Lung (tissue), 12 donors: ENCODE data around the gene PTPRE. TPM values are rescaled to one million over a fixed set of nuclear protein-coding genes. Genes with fewer than 3 reads are reported as not detected.

Experiments
- ATAC-seq: fragments of 200-7000 bp; cut with Tn5 transposase; one replicate; pipeline ENCODE4 v1.9.1; 2020; ENCODE audit warnings: moderate number of reproducible peaks; ENCODE audit not compliant: insufficient read depth, low FRiP score
- DNase-seq, 3 donors: peaks; one replicate each; pipeline ENCODE4 v3.0.0-alpha.2; 2013 to 2017
- H3K27ac ChIP-seq, 2 donors: one replicate each; pipeline ENCODE4 v1.5.1; 2013; ENCODE audit warnings: mild to moderate bottlenecking in 2 of 2, moderate library complexity in 2 of 2, control low read depth in 1 of 2, inconsistent platforms in 1 of 2, low read depth in 1 of 2, low read length in 1 of 2
- H3K27me3 ChIP-seq, 3 donors: one replicate each; pipeline ENCODE4 v1.5.1; 2013; ENCODE audit warnings: low read length in 2 of 3; ENCODE audit not compliant: control insufficient read depth in 3 of 3, insufficient read depth in 3 of 3
- H3K36me3 ChIP-seq, 4 donors: one replicate each; pipeline ENCODE4 v1.5.1; 2013; ENCODE audit warnings: low read length in 4 of 4, mild to moderate bottlenecking in 1 of 4, moderate library complexity in 1 of 4; ENCODE audit not compliant: control insufficient read depth in 4 of 4, insufficient read depth in 4 of 4
- H3K4me1 ChIP-seq, 5 donors: one replicate each; pipeline ENCODE4 v1.5.1; 2013; ENCODE audit warnings: low read length in 5 of 5, mild to moderate bottlenecking in 2 of 5, moderate library complexity in 1 of 5; ENCODE audit not compliant: control insufficient read depth in 5 of 5, insufficient read depth in 5 of 5
- H3K4me3 ChIP-seq: one replicate; pipeline ENCODE4 v1.5.1; 2013; ENCODE audit warnings: mild to moderate bottlenecking, control low read depth, moderate library complexity
- H3K9ac ChIP-seq, 2 donors: one replicate each; pipeline ENCODE4 v1.5.1; 2013; ENCODE audit warnings: low read length in 2 of 2, control low read depth in 1 of 2; ENCODE audit not compliant: insufficient read depth in 1 of 2
- H3K9me3 ChIP-seq, 4 donors: one replicate each; pipeline ENCODE4 v1.5.1; 2013; ENCODE audit warnings: low read length in 3 of 4, mild to moderate bottlenecking in 1 of 4, moderate library complexity in 1 of 4; ENCODE audit not compliant: control insufficient read depth in 4 of 4, insufficient read depth in 3 of 4
- WGBS, 2 donors: extraction: QIAGEN DNeasy Blood & Tissue Kit; methylation state at CpG; one replicate each; pipeline ENCODE4 v1.1.7; 2013; 5-methylcytosine and 5-hydroxymethylcytosine counted together
- polyA plus RNA-seq, 2 donors: library from polyadenylated mRNA; stranded (reverse); fragments of 200-250 nt; gene quantifications; one replicate each; pipeline ENCODE4 v1.2.1, GENCODE V29; 2013
- total RNA-seq, 2 donors: library from RNA; depleted of rRNA in 1 of 2; stranded (reverse); fragments of >200 nt in 1 of 2; gene quantifications; one replicate each; pipeline ENCODE4 v1.2.1, GENCODE V29; 2014 to 2021
- TF ChIP-seq, protein P1 (sequence below): IDR thresholded peaks from 2 replicates; pipeline ENCODE4 v1.5.1; 2012; ENCODE audit warnings: mild to moderate bottlenecking; ENCODE audit errors: control extremely low read depth, extremely low read depth
- donor health status: control.
- donor health status: control.
- donor health status: Bipolar disorder and iron deficiency.
- donor health status: healthy.
- donor health status: DM: yes; HTN: yes; CAD: no.

The PTPRE gene
- total and polyA plus RNA-seq, 4 donors = 15.5 to 68.7 (median 36.5) TPM

DNA sequence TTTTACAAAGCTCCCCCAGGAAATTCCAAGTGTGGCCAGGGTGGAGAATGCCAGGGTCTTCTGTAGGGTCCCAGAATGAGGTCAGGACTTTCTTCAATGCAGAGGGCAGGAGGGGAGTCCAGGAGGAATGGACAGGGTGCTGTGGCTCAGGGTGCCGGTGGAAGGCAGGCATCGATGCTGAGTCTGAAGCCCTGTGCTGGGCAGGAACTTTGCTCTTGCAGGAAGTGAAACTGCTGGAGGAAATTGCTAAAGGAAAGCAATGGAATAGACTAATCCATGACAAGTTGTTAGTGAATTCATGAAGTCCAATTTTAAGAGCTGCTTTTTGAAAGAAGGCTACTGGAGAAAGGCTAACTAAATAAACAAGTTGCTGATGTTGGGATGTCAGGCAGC, 14.8 kb downstream of the PTPRE start:
- 10 to 42% methylated on average over 2 of the region's 2 CpGs for WGBS, 2 donors
- peaks cover 0 to 47% (median 0%) of the 10 kb centered on the region in 5 donors for H3K4me1 ChIP-seq

DNA sequence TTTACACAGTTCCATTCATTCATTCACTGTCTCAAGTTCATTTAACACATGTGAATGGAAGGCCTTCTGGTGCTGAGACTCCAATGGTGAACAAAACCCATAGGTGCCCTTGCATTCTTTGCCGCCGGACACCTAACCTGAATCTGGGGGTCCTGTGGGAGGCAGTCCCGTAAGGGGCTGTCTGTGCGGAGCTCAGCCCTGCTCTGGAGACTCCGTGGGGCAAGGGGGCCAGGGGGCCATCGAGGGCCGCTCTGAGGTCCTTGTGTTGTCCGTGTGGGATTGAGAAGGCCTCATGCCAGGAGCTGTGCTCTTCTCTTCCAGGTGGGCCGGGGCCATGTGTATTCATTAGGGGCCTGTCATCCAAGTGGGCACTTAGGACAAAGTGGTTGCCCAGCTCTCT, 15.3 kb downstream of the PTPRE start:
- peak overlapping the region; percentile 80 for H3K27ac ChIP-seq
- H3K36me3 ChIP-seq = no peaks in the 10 kb centered on the region
- TF ChIP-seq, protein P1, sequence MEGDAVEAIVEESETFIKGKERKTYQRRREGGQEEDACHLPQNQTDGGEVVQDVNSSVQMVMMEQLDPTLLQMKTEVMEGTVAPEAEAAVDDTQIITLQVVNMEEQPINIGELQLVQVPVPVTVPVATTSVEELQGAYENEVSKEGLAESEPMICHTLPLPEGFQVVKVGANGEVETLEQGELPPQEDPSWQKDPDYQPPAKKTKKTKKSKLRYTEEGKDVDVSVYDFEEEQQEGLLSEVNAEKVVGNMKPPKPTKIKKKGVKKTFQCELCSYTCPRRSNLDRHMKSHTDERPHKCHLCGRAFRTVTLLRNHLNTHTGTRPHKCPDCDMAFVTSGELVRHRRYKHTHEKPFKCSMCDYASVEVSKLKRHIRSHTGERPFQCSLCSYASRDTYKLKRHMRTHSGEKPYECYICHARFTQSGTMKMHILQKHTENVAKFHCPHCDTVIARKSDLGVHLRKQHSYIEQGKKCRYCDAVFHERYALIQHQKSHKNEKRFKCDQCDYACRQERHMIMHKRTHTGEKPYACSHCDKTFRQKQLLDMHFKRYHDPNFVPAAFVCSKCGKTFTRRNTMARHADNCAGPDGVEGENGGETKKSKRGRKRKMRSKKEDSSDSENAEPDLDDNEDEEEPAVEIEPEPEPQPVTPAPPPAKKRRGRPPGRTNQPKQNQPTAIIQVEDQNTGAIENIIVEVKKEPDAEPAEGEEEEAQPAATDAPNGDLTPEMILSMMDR = no peak
- H3K4me1 ChIP-seq = peaks cover 0 to 51% (median 0%) of the 10 kb centered on the region in 5 donors
- WGBS, 2 donors = 93 to 96% methylated on average over 9 of the region's 9 CpGs
- no peak overlapping the region for H3K4me3 ChIP-seq
- H3K9ac ChIP-seq = no peak overlapping the region
- DNase-seq (no peak), ATAC-seq (no peak)
- H3K9me3 ChIP-seq = no peaks in the 10 kb centered on the region
- H3K27me3 ChIP-seq = no peaks in the 10 kb centered on the region

More for the DNA sequence above, 14.8 kb downstream of the PTPRE start:
- no peak for DNase-seq
- Histone ChIP-seq H3K4me3 (no peak overlapping the region), H3K27me3 (no peaks in the 10 kb centered on the region), H3K27ac (peak overlapping the region; percentile 80), H3K36me3 (no peaks in the 10 kb centered on the region), H3K9ac (no peak overlapping the region), H3K9me3 (no peaks in the 10 kb centered on the region)
- TF ChIP-seq, protein P1 = no peak
- ATAC-seq = no peak

DNA sequence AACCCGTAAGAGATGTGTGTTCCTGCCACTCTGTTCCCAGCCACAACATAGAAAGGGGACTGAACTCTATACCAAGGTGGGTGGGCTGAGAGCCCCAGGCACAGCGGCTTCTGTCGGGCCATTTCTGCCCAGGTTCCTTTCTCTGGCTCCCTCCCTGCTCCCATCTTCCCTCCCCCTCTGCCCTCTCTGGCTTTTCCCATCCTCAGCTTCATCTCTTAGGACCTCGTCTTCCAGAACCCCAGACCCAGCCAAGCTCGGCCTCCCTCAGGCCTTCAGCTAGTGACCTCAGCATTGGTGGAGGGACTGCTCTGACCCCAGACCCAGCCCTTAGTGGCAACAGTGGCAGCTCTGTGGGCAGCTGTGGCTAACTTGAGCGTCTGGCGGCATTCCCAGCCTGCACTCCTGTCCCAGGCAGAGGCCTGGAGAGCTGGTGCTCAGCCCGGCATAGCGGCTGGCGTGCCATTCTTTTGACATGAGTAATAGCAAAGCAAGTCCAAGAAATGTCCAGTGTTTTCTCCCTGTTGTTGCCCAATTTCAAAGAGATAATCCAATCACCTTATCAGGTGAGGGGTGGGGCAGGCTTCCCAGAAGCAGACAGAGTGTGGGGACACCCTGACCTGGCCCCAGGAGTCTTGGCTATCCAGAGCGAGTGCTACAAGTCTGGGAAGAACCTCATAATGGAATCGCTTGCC, 15.9 kb downstream of the PTPRE start:
- H3K9ac ChIP-seq = no peak overlapping the region
- peak in 1 of 3 donors; percentile 34 for DNase-seq
- H3K4me3 ChIP-seq = no peak overlapping the region
- ATAC-seq = peak; percentile 61
- no peaks in the 10 kb centered on the region for H3K27me3 ChIP-seq
- WGBS, 2 donors = 72 to 88% methylated on average over 12 of the region's 12 CpGs
- no peaks in the 10 kb centered on the region for H3K9me3 ChIP-seq
- H3K4me1 ChIP-seq = peaks cover 0 to 53% (median under 1%) of the 10 kb centered on the region in 5 donors
- H3K36me3 ChIP-seq = no peaks in the 10 kb centered on the region
- peak overlapping the region; percentile 80 for H3K27ac ChIP-seq
- TF ChIP-seq, protein P1 = no peak

DNA sequence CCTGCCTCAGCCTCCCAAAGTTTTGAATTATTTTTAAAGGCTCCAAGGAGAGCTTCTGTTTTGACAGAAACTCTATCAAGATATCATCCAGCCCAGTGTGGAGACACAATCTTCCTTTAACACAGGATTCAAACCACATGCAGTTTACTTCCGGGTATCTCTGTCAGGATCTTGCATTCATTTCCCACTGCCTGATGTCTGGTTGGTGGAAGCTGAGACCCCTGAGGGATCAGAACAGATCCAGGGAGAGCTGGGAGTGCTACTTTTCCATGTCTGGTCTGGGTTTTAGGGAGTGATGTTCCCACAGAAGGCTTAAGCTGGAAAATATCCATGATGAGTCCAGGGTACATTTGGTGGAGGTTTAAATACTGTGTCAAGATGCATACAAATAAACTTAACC, 16.7 kb downstream of the PTPRE start:
- ATAC-seq (no peak), DNase-seq (no peak)
- Histone ChIP-seq H3K4me3 (no peak overlapping the region), H3K27ac (peak overlapping the region; percentile 74 to 77), H3K9ac (no peak overlapping the region), H3K27me3 (no peaks in the 10 kb centered on the region), H3K9me3 (no peaks in the 10 kb centered on the region), H3K36me3 (no peaks in the 10 kb centered on the region), H3K4me1 (peaks cover 2 to 53% (median 9%) of the 10 kb centered on the region in 5 donors)
- 34 to 63% methylated on average over 1 of the region's 1 CpG for WGBS, 2 donors
- TF ChIP-seq, protein P1 = no peak
